ENCODE data around the gene PDGFB. TPM values are rescaled to one million over a fixed set of nuclear protein-coding genes. Genes with fewer than 3 reads are reported as not detected.

Gene PDGFB
- total RNA-seq, 1 experiment from 2014 or later, result 78.0 TPM

- no peak for DNase-seq (ENCODE audit: low read depth, low spot score)
- peak; percentile 2; the same call in 1 of the 2 replicates for ATAC-seq
- intact Hi-C loops (cut with micrococcal nuclease; ENCODE audit: unreplicated experiment), result no loop called here
- ChIA-PET POLR2A (interaction anchor here (0.6 kb wide), 1 partner anchor 66 kb away, joined by 6 read pairs; no protein-coding TSS in a partner anchor), CTCF (no interaction called here)
- in situ Hi-C loops (cut with HindIII; ENCODE audit: low pct_unique_long_range_greater_than_20kb, low sequenced_read_pairs), result no loop called here
- BruUV-seq (replicated peaks), result TSS peak; percentile 34
- TF ChIP-seq POLR2AphosphoS5 (IDR thresholded peaks at IDR 0.05; ENCODE audit: low read depth, low read length), result 0 out of 2 replicates have a peak, but pooled peaks have one; percentile 1
- no peak for TF ChIP-seq CTCF (IDR thresholded peaks at IDR 0.05)
- H3K9me3 ChIP-seq (ENCODE audit: control insufficient read depth, insufficient read depth, low read depth, low read length), result no peaks in the 10 kb centered on the region
- H3K36me3 ChIP-seq (ENCODE audit: control insufficient read depth, insufficient read depth, low read length), result 0 out of 2 replicates have a peak, but pooled peaks cover 2% of the 10 kb centered on the region
- H3K4me3 ChIP-seq (ENCODE audit: low read depth in 2 of 2, low read length in 2 of 2), result peak overlapping the region; percentile 66 to 72
- H3K27ac ChIP-seq (ENCODE audit: low read length), result peak overlapping the region; percentile 88
- H3K27me3 ChIP-seq (ENCODE audit: control insufficient read depth, insufficient read depth, low read length), result no peaks in the 10 kb centered on the region
- peaks cover 30% of the 10 kb centered on the region for H3K4me1 ChIP-seq (ENCODE audit: control insufficient read depth, insufficient read depth, low read length)
Observed at GRCh38 chr22:39243439-39244135, 1.2 kb downstream of the PDGFB start.

GRCh38 chr22:39242595-39243438, 2.0 kb downstream of the PDGFB start:
- H3K4me3 ChIP-seq (ENCODE audit: low read depth in 2 of 2, low read length in 2 of 2), result peak overlapping the region; percentile 66 to 72
- DNase-seq (ENCODE audit: low read depth, low spot score) (no peak), ATAC-seq (peak; percentile 27)
- CTCF ChIA-PET, result no interaction called here
- peak overlapping the region; percentile 88 for H3K27ac ChIP-seq (ENCODE audit: low read length)
- intact Hi-C loops (cut with micrococcal nuclease; ENCODE audit: unreplicated experiment) (no loop called here), in situ Hi-C loops (cut with HindIII; ENCODE audit: low pct_unique_long_range_greater_than_20kb, low sequenced_read_pairs) (no loop called here)
- H3K9me3 ChIP-seq (ENCODE audit: control insufficient read depth, insufficient read depth, low read depth, low read length), result no peaks in the 10 kb centered on the region
- POLR2A ChIA-PET, result no interaction called here
- no TSS peak for BruUV-seq (replicated peaks)
- TF ChIP-seq SIN3A (IDR thresholded peaks at IDR 0.05; ENCODE audit: borderline replicate concordance, insufficient read depth, low read depth, low read length) (0 out of 2 replicates have a peak, but pooled peaks have one; percentile 31), TCF7L2 (IDR thresholded peaks at IDR 0.05; ENCODE audit: low read depth, low read length) (peak; percentile 53), CTCF (IDR thresholded peaks at IDR 0.05) (no peak), POLR2AphosphoS5 (IDR thresholded peaks at IDR 0.05; ENCODE audit: low read depth, low read length) (peak; percentile 64; the same call in 1 of the 2 replicates)
- TF ChIP-seq, protein P1, sequence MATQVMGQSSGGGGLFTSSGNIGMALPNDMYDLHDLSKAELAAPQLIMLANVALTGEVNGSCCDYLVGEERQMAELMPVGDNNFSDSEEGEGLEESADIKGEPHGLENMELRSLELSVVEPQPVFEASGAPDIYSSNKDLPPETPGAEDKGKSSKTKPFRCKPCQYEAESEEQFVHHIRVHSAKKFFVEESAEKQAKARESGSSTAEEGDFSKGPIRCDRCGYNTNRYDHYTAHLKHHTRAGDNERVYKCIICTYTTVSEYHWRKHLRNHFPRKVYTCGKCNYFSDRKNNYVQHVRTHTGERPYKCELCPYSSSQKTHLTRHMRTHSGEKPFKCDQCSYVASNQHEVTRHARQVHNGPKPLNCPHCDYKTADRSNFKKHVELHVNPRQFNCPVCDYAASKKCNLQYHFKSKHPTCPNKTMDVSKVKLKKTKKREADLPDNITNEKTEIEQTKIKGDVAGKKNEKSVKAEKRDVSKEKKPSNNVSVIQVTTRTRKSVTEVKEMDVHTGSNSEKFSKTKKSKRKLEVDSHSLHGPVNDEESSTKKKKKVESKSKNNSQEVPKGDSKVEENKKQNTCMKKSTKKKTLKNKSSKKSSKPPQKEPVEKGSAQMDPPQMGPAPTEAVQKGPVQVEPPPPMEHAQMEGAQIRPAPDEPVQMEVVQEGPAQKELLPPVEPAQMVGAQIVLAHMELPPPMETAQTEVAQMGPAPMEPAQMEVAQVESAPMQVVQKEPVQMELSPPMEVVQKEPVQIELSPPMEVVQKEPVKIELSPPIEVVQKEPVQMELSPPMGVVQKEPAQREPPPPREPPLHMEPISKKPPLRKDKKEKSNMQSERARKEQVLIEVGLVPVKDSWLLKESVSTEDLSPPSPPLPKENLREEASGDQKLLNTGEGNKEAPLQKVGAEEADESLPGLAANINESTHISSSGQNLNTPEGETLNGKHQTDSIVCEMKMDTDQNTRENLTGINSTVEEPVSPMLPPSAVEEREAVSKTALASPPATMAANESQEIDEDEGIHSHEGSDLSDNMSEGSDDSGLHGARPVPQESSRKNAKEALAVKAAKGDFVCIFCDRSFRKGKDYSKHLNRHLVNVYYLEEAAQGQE (IDR thresholded peaks at IDR 0.05; ENCODE audit: insufficient read depth in 1 of 2, low read depth in 2 of 2, low read length in 1 of 2), result no peak
- peaks cover 38% of the 10 kb centered on the region for H3K4me1 ChIP-seq (ENCODE audit: control insufficient read depth, insufficient read depth, low read length)
- 0 out of 2 replicates have a peak, but pooled peaks cover 2% of the 10 kb centered on the region for H3K36me3 ChIP-seq (ENCODE audit: control insufficient read depth, insufficient read depth, low read length)
- H3K27me3 ChIP-seq (ENCODE audit: control insufficient read depth, insufficient read depth, low read length), result no peaks in the 10 kb centered on the region
